Measurements from ENCODE around the gene RPS25.
"Not testable (repeated sequence)": the region's sequence is repeated elsewhere in the genome, so short reads cannot be mapped to it uniquely, and the experiment has no call there.

Gene RPS25

DNA sequence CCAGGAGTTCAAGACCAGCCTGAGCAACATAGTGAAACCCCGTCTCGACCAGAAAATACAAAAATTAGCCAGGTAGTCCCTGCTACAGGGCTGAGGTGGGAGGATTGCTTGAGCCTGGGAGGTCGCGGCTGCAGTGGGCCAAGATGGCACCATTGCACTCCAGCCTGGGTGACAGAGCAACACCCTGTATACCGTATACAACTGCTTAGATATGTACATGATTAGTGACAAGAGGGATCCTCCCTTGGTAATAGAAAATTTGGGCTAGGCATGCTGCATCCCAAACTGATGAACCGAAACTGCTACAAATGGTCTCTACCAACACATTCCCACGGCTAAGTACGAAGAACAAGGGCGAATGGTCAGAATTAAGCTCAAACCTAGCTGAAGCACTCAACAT, 24.8 kb upstream of the RPS25 start:
- intact Hi-C loops (cut with DNase I) = no loop called here
- DNase-seq = peak in 1 of 10 donors; percentile 20

DNA sequence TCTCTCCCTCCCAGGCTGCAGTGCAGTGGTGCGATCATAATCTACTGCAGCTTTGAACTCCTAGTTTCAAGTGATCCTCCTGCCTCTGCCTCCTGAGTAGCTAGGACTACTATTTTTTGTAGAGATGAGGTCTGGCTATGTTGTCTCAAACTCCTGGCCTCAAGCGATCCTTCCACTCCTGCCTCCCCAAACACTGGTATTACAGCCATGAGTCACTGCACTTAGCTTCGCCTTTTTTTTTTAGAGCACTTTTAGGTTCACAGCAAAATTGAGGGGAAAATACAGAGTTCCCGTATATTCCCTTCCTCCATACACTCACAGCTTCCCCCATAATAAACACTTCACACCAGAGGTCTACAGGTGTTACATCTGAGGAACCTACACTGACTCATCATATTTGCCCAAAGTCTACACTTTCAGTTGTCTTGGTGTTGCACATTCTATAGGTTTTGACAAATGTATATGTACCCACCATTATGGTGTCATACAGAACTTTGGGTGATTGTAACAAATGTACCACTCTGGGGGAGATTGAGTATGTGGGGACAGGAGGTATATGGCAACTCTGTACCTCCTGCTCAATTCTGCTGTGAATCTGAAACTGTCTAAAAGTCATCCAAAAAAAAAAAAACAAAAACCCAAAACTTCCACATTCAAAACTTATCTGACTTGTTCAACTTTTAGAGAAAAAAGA, 23.8 kb upstream of the RPS25 start:
- peak in 1 of 10 donors; percentile 15 for DNase-seq

DNA sequence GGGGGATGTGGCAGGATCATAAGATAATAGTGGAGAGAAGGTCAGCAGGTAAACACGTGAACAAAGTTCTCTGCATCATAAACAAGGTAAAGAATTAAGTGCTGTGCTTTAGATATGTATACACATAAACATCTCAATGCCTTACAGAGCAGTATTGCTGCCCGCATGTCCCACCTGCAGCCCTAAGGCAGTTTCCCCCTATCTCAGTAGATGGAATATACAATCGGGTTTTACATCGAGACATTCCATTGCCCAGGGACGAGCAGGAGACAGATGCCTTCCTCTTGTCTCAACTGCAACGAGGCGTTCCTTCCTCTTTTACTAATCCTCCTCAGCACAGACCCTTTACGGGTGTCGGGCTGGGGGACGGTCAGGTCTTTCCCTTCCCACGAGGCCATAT, 21.3 kb upstream of the RPS25 start:
- intact Hi-C loops (cut with DNase I) = not testable (repeated sequence)

More for the DNA sequence above, 23.8 kb upstream of the RPS25 start:
- intact Hi-C loops (cut with DNase I) = no loop called here

DNA sequence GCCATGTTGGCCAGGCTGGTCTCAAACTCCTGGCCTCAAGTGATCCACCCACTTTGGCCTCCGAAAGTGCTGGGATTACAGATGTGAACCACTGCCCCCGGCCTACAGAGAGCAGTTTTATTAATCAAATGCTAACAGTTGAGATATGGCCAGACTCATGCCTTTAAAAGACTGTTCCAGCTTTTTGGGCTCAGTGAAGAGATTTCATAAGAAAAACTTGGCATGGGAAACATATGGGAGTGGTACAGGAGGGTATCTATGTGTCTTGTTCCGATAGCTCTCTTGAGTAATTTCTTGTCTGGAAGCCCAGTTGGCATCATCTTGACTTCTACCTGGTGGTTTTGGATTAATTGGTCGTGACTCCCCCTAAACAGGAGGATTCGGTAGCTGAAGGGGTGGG, 20.7 kb upstream of the RPS25 start:
- intact Hi-C loops (cut with DNase I) = no loop called here
- DNase-seq = no peak

More for the DNA sequence above, 21.3 kb upstream of the RPS25 start:
- not testable (repeated sequence) for DNase-seq

DNA sequence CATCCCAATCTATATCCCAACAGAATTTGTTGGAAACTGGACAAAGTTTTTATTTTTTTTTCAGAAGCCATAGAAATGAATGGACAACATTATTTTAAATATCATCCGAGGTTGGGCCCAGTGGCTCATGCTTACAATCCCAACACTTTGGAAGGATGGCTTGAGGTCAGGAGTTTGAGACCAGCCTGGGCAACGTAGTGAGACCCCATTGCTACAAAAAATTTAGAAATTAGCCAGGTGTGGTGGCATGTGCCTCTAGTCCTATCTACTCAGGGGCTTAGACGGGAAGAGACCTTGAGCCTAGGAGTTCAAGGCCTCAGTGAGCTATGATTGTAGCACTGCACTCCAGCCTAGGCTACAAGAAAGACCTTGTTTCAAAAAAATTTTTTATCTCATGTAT, 16.7 kb upstream of the RPS25 start:
- peak in 1 of 10 donors; percentile 6 for DNase-seq
- intact Hi-C loops (cut with DNase I) = no loop called here

DNA sequence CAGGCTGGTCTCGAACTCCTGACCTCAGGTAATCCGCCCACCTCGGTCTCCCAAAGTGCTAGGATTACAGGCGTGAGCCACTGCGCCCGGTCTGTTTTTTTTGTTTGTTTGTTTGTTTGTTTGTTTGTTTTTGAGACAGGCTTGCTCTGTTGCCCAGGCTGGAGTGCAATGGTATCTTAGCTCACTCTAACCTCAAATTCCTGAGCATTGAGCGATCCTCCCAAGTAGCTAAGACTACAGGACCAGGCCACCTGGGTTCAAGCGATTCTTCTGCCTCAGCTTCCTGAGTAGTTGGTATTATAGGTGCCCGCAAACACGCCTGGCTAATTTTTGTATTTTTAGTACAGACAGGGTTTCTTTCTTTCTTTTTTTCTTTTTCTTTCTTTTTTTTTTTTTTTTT, 15.3 kb upstream of the RPS25 start:
- DNase-seq = peak in 2 of 10 donors; percentile 4 to 60
- intact Hi-C loops (cut with DNase I) = not testable (repeated sequence)

DNA sequence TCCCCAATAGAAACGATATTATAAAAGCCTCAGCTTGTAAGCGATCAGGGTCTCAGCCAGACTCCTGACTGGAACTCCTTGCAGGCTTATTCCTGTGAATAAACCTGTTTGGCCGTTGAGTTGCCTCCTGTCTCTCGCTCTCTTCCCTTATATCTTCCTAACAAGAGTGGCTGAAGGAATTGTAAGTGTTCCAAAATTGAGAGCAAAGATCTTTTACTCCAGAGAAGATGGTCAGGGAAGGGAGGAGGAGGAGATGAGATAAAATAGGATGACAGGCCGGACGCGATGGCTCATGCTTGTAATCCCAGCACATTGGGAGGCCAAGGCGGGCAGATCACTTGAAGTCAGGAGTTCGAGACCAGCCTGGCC, 13.8 kb upstream of the RPS25 start:
- peak in 1 of 10 donors; percentile 26 for DNase-seq
- intact Hi-C loops (cut with DNase I) = loop anchor here (2.0 kb wide), 2 partner anchors 25 to 63 kb away; partner anchors contain the start of gene HYOU1

DNA sequence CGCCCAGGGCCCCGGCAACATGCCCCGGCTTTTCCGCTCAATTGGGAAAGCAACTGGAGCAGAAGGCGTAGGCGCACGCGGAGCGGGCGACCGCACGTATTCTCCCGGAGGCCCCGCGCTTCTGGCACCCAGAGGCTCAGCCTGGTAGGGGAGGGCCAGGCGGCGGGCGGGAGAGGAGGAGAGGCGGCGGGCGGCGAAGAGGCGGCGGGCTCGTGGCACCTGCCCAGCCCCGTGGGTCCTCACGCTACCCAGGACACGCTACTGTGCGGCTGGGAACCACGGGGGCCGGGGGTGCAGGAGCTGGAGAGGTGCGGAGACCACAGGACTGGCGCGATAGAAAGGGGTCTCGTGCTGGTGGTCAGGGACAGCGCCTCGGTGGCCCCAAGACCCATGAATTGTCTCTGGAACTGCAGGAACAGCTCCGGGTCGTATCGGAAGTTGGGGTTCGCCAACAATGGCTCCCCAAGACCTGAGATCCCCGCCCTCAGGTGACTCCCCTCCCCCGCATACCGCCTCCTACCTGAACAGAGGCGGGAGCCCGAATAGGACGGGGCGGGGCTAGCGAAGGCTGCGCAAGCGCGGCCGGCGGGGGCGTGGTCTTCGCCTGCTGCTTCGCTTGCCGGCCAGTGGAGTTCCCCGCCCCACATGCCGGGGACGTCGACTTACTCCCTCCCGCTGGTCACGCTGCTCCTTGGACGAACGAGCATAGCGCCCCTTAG, 12.3 kb upstream of the RPS25 start, which contains the start of gene SLC37A4:
Gene SLC37A4 (minus strand): TSS at position 549 of the 719 bp plus-strand sequence.
- DNase-seq = peak; percentile 94 to 100 (median 98)
- intact Hi-C loops (cut with DNase I) = loop anchor here (2.0 kb wide), 2 partner anchors 26 to 64 kb away; partner anchors contain the start of gene HYOU1

DNA sequence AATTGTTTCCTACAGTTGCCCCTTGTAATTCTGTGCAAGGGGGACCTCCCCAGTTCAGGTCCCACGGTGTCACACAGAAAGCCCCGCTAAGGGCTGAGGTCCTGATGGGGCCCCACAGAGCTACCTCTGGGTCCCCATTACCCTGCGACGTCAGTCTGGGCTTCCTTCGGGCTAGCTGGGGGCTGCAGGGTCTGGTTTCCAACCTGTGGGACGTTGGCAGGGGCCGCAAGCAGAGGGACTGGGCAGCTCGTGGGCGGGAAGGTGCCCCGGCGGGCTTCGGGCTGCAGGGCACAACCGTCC, 11.8 kb upstream of the RPS25 start:
- intact Hi-C loops (cut with DNase I) = loop anchor here (2.0 kb wide), 2 partner anchors 27 to 65 kb away; partner anchors contain the start of gene HYOU1
- DNase-seq = no peak

DNA sequence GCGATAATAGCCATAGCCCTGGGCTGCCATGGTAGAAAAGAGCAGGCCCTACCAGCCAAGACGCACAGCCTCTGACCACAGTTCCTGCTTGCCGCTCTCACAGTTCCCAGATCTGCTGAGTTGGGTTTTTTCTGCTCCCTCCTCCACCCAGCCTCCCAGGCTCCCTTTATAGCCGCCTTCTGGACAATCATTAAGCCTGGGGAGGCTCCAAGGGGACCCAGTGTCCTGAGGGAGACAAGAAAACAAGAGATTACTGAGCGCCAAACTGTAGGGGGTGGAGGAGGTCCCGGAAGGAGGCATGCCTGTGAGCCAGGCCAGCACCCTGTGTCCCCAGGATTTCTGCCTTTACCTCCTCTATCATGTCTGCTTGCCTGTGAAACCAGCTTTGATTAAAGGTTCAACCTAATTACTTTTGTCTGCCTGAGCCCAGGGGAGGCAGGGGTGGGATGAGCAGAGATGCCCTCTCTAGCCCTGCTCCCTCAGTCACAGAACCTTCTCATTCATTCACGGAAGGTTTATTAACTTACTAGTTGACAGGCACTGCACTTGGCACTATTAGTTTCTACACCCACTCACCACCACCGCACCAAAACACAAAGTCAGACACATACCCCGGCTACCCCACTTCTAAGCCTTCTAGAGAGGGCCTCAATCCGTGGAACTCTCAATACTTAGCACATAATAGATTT, 11.3 kb upstream of the RPS25 start:
- DNase-seq = peak in 2 of 10 donors; percentile 14 to 55
- intact Hi-C loops (cut with DNase I) = loop anchor here (2.0 kb wide), 2 partner anchors 27 to 65 kb away; partner anchors contain the start of gene HYOU1

DNA sequence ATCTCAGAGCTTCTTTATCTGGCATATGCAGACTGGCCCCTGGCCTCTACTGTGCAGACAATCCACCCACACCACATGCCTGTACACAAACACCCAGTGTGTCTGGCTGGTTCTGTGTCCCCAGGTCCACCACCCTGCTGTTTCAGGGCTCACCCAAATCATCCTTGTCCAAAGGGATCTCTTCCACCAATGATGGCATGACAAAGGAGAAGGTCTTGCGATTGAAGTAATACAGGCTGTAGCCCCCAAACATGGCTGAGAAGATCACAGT, 10.9 kb upstream of the RPS25 start:
- intact Hi-C loops (cut with DNase I) = no loop called here
- peak in 1 of 10 donors; percentile 45 for DNase-seq

DNA sequence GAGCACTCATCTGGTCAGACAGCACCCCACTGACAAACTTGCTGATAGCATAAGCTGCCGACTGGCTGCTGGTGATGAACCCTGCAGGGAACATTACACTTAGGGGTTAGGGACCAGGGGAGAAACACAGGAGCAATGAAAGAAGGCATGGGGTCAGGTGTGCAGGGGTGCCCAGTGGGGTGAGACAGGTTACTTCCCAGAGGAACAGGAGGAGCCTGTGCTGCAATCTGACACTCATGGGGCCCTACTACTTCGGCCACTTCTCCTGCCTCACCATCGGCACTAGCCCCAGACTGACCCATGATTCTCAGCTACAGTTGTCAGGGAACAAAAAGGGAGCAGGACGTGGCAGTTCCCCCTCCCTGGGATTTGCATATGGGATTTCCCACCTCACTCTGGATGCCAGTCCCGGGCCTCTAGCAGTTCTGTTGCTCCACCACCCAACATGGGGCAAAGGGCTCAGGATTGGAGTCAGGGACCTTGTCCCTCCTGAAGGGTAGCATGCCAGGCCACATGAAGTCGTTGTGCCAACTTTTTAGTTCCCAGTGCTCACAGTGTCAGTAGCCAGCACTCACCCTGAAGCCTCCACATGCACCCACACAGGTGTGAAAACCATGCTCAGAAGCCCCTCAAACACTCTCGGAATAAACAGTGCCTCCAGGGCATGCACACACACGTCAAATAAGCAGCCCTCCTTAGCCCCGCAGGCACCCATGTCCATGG, 10.4 kb upstream of the RPS25 start:
- intact Hi-C loops (cut with DNase I) = no loop called here
- DNase-seq = no peak

DNA sequence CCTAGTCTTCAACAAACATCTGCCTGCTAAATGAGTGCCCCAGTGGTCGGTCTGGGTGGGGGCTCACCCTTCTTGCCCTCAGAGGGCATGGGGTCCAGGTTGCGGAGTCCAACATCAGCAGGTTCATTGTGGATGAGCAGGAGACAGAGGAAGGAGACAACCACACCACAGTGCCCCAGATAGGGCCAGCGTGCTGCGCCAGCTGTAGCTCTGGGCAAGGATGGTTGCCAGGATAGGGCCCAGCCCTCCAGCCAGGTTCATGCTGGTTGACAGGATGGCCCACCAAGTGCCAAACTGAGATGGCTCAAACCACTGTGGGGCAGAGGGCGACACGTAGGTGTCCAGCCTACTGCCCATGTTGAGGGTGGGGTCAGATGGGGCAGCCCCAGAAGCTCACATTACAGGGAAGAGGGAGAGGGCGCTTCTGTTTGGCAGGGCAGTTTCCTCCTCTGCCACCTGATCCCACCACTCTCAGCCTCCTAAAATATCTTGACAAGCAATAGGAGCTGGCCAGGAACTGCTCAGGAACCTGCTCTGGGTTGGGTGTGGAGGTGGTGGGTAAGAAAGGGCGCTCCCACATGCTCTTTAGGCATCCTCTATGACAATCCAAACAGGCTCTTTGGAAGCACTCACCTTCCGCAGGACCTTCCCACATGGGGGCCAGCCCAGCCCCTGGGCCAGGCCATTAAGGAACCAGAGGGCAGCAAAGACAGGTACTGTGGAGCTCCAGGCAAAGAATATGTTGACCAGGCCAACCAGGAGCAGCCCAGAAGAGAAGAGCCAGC, 9.6 kb upstream of the RPS25 start:
- peak in 1 of 10 donors; percentile 74 for DNase-seq
- intact Hi-C loops (cut with DNase I) = no loop called here

DNA sequence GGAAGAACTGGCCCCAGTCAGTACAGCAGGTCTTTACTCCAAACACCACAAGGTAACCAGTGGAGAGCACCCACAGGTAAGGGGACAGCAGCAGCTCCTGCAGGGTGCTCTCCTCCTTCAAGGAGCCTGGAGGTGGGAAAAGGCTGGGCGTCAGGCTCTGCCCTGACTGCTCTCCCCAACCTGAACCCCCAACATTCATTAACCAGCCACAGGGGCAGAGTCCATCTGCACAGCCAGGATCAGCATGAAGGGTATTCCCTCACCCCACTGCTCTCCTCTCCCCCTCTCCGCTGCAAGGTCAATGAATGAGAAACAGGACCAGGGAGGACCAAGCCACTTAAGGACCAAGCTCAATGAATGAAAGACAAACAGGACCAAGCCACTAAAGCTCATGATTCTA, 8.8 kb upstream of the RPS25 start:
- intact Hi-C loops (cut with DNase I) = no loop called here
- DNase-seq = no peak

DNA sequence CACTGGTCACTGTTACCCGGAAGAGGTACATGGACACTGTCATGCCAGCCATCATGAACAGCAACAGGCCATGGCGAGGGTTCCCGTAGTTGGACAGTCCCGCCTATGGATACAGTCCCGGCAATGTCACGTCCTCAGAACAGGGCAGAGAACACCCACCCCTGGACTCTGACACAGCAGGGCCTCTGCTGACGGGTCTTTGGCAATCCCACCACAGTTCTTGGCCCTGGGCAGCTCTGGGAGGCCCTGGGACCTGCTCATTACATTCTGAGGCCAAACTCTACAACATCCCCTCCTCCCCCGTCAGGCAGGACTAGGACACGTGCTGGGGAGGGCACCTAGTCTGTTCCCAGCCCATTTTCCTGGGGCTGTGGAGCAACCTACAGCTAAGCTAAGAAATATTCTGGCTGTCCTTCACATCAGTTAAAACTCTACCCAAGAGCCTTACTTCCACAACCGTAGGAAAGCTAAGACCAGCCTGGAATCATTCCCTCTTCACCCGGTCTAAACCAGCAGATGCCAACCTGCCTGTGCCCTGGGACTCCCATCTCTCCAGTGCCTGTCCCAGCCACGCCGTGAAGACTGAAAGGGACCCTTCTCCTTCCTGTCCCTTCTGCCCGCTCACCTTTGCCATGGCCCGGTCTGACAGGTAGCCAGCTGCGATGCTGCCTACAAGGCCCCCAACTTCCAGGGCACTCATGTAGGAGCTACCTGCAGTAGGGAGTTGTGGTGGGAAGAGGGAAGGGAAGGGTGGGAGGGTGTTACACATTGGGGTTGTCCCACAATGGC, 8.0 kb upstream of the RPS25 start:
- intact Hi-C loops (cut with DNase I) = no loop called here

DNA sequence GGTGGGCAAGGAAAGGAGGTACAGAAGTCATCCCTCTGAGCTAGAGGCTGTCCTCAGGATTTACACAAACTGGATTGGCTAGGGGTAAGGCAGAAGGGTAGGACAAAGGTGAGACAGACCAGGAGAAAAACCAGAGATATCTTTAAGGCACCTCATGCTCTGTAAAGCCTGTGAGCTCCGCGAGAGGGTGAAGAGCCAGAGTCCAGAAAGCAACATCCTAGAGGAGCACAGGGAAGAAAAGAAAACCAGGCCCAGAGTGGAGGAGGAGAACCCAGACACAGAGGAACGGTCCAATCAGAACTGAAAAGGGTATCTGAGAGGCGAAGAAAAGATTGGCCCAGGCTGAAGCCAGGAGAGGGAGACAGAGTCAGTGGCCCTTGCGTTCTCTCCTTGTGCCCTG, 7.4 kb upstream of the RPS25 start:
- DNase-seq = no peak
- intact Hi-C loops (cut with DNase I) = no loop called here

More for the DNA sequence above, 8.0 kb upstream of the RPS25 start:
- peak in 1 of 10 donors; percentile 47 for DNase-seq

DNA sequence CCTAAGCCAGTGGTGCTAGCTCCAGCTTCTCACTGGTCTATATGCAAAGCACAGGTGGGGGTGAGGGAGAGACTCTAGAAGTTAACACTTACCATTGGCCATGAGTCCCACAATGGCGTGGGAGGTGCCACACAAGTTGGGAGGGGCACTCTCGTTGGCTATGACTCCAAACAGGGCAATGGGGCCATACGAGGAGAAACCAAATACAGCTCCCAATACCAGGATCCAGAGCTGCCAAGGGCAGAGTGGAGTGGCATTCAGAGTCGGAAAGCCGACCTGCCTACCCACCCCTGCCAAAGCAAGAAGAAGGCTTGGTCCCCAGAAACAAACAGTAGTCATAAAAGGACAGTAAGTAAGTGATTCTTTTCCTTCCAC, 6.9 kb upstream of the RPS25 start:
- intact Hi-C loops (cut with DNase I) = no loop called here
- peak in 1 of 10 donors; percentile 72 for DNase-seq

DNA sequence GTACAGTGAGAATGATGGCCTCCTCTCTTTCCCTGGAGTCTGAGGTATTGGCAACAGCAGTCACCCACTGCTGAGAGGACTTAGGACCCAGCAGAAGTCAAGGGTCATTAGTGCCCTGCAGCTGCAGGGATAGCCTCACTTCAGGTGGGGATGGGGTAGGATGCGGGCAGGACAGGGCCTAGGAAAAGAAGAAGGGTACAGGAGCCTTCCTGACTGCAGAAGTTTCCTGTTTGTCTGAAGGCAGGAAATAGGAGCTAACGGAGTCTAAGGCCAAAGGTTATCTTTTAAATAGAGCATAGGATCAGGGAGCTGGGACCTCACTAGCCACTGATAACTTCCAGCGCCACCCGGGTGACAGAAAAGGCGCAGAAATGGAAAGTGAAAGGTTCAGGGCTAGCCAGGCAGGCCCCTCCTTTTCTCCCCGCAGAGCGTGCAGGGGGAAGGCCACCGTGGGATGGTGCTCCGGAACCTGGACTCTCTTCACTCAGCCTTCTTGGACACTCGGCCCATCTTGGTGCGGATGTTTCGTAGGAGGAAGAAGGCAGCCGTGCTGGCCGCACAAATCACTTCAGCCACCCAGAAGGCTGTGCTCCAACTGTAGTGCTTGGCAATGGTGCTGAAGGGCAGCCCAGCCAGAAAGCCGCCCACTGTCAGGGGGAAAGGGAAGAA, 6.4 kb upstream of the RPS25 start:
- intact Hi-C loops (cut with DNase I) = no loop called here
- peak in 3 of 10 donors; percentile 14 to 73 (median 53) for DNase-seq

DNA sequence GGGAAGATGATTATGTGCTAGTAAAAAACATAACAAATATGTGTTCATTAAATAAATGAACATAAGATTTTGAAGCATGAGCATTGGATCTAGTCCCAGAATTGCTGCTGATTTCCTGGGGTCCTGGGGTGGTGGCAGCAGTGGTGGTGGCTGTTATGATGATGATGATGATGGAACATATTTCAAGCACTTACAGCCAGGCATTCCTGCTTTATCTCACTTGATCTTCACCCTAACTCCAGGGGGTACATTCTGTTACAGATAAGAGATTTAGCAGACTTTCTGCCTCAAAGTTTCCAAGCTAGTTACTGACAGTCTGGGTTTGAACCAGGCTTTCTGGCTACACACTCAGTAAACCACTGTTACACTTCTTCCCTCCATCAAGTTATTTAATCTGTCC, 5.6 kb upstream of the RPS25 start:
- DNase-seq = peak in 1 of 10 donors; percentile 6
- intact Hi-C loops (cut with DNase I) = no loop called here

Measured in posterior cingulate gyrus (tissue), 11 donors.